HG03108 (cell line): ENCODE data around the gene SPTLC3.

ENCODE experiments used
- ATAC-seq: cut with Tn5 transposase; IDR thresholded peaks from one replicate; pipeline ENCODE4 v1.9.1; 2021; ENCODE audit warnings: moderate library complexity; ENCODE audit not compliant: unreplicated experiment

Gene SPTLC3

DNA sequence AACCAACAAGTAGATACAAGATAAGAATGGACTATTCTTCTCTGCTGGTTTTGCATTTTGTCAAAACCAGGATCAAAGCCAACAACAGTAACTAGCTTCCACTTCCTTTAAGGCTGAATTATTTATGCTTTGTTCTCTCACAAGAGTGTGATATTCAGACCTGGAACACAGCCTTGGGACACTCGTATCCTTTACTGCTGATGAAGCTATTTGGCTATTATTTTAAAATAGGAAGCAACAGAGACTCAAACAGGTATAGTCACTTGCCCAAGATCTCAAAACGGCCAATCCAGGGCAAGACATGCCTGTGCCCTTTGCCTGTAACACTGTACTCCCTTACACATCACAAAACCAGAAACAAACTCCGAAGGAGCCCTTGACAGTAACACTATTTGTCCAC is 19.9 kb downstream of the SPTLC3 start:
- no peak for ATAC-seq

DNA sequence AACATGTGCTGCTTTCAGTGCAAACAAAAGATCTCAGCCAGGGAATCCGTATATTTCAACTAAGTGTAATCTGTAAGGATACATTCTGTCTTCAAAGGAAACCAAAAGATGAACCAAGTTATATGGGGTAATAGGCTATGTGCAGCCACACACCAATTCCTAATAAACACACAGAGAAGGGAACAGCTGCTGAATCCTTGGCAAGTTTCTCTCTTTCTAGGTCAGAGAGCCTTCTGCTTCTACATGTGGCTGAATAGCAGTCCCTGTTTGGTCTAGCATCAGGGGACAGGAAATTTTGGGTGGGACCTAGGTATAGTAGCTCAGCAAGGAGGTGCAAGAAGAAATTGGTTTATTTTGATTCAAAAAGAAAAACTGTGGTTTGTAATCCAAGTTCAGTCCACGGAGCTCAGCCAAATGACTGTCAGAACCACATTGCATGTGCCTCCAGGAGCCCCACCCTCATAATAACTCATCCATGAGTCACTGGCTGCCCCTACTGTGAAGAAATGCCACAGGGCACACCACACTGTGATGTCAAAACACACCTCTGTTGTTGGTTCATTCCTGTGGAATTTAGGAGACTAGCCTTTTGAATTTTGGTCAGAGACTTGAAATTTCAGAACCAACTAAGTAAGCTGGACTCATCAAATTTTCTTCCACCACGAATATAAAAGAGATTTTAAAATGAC is 21.1 kb downstream of the SPTLC3 start:
- ATAC-seq = no peak

DNA sequence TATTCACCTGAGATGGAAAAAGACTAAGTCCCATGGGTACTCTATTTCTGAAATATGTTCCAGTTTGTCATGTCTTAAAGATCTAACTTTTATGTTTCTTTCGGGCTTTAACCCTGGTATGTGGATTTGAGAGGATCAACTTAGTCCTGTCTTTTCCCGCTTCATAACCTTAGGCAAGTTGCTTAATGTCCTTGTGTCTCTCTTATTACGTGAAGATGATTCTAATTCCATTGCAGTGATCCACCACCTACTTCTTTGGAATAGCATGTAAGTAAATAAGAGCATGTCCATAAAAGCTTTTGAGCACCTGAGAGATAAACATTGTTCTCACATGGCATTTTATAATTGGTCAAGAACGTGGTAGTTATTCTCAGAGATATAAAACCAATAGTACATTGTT is 23.0 kb downstream of the SPTLC3 start:
- ATAC-seq = no peak

DNA sequence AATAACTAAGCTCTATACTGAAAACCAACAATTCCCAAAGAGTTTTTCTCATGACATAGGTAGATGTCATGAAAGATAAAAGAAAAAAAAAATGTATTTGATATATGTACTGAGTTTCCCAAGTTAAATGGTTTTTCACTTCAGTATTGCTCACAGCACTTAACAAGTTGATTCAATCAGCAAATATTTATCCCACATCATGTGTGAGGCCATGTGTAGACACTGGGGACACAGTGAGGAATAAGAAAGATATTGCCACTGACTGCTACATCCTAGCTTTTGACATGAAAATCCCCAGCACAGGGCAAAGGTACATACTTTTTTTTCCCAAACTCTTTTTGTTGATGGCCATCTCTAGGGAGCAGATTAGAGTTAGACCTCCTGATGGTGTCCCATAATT is 25.3 kb downstream of the SPTLC3 start:
- no peak for ATAC-seq

- ATAC-seq = no peak
Observed at GRCh38 chr20:13034936-13035335, 26.2 kb downstream of the SPTLC3 start.

DNA sequence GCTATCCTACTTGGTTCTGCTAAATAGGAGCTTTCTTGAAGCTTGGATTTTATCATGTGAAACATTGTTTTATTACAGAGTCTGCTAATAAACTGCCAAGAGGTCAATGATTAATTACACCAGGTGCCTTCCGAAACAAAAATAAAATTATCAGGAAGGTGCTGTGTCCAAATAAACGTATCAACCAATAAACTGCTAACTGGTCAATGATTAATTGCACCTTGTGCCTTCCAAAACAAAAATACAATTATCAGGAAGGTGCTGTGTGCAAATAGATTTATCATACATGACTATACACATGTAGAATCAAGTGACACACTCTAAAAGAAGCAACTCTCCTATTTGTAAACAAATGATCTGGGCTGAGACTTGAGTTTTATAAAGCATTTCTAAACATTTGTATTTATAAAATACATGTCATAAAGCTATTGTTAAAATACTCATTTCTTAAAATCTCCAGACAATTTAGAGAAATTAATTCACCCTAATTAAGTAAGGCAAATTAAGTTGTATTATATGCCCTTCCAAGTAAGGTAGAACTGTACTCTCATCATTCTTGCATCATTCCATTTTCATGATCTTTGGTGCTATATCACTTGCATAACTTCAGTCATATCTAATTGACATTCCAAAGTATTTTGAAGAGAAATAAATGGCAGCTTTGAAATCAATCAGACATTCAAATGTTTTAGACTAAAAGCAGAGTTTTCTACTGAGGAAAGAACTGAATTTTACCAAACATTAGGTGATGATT is 26.8 kb downstream of the SPTLC3 start:
- ATAC-seq = no peak

DNA sequence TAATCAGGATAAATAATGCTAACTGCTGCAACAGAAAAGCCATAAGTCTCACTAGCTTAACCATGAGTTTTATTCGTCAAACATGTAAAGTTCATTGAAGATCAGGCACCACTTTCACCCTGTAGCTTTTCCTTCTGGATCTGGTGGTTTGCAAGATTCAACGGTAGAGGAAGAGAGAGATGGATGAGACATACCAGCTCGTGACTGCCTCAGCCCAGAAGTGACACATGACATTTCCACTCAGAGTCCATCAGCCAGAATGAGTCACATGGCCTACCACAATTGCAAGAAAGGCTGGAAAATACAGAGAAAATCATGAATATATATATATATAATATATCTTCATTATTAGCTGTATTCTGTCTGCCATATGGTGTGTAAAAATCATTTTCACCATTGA is 29.0 kb downstream of the SPTLC3 start:
- ATAC-seq = no peak

DNA sequence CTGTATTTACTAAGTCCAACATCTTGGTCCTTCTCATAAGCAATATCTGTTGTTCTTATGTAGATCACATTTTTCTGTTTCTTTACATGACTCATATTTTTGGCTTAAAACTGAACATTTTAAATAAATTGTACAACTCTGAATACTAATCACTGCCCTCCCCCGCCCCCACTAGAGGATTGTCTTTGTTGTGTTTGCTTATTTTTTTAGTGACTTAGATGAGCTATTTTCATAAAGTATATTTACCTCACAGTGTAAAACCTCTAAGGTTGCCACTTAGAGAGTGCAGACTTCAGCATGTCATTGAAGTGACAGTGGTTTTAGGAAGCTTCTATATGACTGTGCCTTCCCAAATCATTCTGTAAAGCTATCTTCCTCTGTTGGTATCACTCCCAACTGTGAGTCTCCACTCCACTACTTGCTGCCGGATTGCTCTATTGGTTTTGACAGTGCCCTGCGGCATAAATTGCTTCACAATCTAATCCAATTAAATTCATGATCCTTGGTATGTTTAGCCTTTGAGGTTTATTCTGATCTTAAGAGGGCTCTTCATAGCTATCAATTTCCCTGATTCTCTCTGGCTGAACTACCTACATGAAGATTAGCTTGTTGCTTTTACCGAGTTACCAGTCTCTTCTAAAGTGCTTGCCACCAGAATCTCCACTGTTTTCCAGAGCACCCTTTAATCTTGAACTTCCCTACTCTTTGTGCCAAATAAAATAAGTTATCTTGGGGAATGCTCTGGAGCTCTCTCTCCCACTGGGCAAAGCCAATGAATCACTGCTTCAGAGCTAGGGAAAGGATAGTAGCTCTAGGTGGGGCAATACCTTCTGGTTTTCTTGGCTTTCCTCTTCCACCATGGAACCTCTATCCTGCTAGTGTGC is 33.0 kb downstream of the SPTLC3 start:
- ATAC-seq = no peak

DNA sequence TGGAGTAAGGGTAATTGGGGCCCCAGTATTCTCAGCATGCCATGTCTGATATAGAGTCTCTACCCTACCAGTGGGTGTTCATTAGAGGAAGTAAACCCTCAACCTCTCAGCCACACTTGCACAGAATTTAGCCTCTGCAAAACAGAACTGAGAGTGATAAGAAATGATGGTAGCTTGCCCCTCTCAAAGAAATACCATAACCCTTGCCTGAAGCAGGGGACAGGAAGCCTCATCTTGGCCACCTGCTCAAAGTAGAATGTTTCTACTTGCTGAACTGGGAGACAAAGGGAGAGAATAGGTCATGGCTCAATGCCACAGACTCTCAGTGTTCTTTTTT is 33.7 kb downstream of the SPTLC3 start:
- ATAC-seq = no peak

DNA sequence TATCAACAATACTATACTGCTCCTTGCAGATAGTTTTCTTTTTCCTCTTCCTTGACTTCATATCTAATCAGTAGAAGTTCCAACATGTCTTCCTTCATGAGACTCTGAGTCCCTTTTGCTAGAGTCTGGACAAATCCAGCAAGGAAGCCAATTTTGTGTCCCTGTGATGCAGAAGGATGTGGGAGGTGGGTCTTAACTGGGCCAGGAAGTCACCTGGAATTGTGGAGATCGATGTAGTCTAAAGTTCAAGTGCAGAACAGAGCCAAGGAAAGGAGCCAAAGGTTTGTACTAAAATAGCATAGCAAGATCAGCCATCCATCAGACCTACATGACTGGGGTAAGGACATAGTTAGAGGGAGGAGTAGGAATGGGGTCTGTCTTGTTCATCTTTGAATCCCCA is 37.6 kb downstream of the SPTLC3 start:
- no peak for ATAC-seq

DNA sequence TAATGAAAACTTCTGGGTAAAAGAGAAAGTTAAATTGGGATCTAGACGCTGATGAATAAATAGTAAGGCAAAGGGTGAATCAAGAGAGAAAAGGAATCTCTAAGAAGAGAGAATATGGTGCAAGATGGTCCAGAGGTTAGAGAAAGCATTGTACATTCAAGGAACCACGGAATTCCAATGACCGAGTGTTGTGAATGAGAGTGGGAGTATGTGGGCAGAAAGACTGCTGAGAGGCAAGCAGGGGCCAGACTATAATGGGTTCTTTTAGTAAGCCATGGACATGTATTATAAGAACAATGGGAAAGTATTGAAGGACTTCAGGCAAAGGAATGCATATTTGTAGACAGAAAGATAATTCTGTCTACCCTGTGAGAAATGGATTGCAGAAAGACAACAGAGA is 45.2 kb downstream of the SPTLC3 start:
- ATAC-seq = no peak

GRCh38 chr20:13058666-13059389 is 50.1 kb downstream of the SPTLC3 start:
- no peak for ATAC-seq

DNA sequence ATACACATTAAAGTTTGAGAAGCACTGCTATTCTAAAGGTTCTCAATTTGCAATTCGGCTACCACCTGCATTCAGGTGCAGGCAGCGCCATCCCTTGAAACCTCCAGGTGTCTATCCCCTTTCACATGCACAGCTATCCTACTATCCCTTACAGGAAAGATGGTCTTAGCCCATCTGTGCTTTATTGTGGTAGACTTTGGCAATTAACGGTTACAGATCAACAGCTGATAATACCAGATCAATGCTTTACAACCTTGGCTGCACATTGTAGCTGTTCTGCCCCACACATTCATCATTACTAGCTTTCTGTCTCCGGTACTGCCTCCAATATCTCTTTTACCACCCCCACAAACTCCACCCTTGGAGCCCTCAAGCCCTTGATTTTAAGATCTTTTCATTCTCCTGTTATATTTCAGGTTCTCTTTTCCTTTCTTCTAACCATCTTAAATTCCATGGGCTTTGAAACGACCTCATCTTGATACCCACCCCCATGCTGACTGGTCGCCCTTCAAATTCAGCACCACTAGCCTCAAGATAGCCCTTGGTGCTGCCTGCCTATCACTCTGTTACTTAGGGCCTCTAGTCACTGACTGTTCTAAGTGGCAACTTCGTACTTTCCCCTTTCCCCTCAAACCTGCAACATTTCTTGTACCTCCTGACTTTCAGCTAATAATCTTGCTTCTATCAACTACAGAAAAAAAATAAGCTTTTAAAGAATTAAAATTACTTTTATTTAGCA is 50.8 kb downstream of the SPTLC3 start:
- ATAC-seq = no peak

DNA sequence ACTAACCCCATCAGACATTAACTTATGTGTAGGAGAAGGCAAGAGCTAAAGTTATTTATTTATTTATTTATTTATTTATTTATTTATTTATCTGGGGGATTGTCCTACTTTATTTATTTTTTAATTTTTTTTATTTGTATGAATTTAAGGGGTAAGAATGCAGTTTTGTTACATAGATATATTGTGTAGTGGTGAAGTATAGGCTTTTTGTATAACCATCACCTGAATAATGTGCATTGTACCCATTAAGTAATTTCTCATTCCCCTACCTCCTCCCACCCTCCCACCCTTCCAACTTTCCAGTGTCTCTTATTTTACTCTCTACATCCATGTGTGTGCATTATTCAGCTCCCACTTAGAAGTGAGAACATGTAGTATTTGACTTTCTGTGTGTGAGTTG is 51.6 kb downstream of the SPTLC3 start:
- no peak for ATAC-seq

- ATAC-seq = no peak
Observed at GRCh38 chr20:13061381-13061780, 52.6 kb downstream of the SPTLC3 start.

DNA sequence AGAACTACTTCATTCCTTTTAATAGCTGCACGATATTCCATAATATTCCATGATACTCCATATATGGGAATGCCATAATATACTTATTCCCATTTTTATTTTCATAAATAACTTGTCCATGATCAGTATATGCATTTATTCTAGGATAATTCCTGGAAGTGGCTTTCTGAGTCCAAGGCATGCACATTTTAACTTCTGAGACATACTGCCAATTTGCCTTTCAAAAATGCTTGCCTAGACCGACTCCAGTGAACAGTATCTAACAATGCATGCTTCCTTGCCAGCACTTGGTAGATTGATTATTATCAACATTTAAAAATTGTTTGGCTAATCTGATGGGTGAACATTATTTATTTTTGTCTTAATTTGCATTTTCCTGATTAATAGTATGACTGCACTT is 54.0 kb downstream of the SPTLC3 start:
- no peak for ATAC-seq

GRCh38 chr20:13068336-13068735 is 59.6 kb downstream of the SPTLC3 start:
- ATAC-seq = no peak

DNA sequence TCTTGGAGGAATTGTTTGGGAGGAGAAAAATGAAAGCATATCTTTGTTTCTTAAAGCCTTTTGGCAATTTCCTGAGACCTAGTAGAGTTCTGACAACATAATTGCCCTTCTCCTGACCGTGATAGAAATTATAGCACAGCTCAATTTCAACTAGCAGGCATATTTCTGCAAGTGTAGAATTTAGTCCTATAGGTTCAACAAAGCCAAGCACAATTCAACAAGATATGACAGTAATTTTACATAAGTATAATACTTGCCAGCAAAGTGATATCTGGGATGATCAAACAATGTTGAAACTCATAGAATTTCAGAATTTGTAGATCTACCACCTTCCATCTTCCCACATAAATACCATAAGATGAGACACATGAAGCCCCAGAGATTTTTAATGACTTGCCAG is 73.1 kb downstream of the SPTLC3 start:
- ATAC-seq = no peak

GRCh38 chr20:13082378-13082777 is 73.6 kb downstream of the SPTLC3 start:
- ATAC-seq = no peak

- no peak for ATAC-seq
Observed at GRCh38 chr20:13085275-13085674, 76.5 kb downstream of the SPTLC3 start.
